Peyer's patch (tissue), 4 donors: ENCODE data around the gene SCLT1.

ENCODE experiments used
- POLR2A ChIP-seq, 2 donors: fragments of 450-650 bp; IDR thresholded peaks; one replicate each; pipeline ENCODE4 v1.5.1; 2017; ENCODE audit warnings: antibody characterized with exemption in 2 of 2, mild to moderate bottlenecking in 2 of 2, moderate library complexity in 2 of 2
- TF ChIP-seq, protein P1 (sequence below), 6 experiments: fragments of 450-650 bp in 4 of 6; fragments of 200-600 bp in 2 of 6; sonication (generic) in 1 of 6; IDR thresholded peaks; one replicate each; pipeline ENCODE4 v1.5.1; 2017 to 2019; ENCODE audit warnings: antibody characterized with exemption in 6 of 6, mild to moderate bottlenecking in 3 of 6, moderate library complexity in 1 of 6

DNA sequence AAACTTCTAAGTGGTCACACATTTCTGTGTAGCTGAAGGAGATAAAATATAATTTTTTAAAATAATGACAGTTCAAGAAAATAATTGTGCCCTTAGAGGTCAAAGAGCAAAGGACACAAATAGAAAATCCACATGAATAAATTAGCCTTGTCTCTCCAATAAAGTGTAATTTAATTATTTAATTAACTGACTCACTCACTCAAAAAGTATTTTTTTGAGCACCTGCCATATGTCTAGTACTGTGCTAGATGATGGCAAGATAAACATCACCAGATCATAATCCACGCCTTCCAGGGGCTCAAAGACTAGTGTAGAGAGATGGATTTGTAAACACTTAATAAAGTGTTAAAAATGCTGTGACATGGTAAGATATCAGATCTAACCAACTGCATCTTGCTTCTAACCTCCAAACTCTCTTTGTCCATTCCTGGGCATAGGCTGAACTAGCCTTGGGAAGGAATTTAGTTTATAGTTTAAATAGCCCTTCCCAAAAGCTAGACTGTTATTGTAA, 112.5 kb downstream of the SCLT1 start:
- TF ChIP-seq, protein P1, sequence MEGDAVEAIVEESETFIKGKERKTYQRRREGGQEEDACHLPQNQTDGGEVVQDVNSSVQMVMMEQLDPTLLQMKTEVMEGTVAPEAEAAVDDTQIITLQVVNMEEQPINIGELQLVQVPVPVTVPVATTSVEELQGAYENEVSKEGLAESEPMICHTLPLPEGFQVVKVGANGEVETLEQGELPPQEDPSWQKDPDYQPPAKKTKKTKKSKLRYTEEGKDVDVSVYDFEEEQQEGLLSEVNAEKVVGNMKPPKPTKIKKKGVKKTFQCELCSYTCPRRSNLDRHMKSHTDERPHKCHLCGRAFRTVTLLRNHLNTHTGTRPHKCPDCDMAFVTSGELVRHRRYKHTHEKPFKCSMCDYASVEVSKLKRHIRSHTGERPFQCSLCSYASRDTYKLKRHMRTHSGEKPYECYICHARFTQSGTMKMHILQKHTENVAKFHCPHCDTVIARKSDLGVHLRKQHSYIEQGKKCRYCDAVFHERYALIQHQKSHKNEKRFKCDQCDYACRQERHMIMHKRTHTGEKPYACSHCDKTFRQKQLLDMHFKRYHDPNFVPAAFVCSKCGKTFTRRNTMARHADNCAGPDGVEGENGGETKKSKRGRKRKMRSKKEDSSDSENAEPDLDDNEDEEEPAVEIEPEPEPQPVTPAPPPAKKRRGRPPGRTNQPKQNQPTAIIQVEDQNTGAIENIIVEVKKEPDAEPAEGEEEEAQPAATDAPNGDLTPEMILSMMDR (IDR thresholded peaks at IDR 0.05), result no peak
- no peak for TF ChIP-seq POLR2A (IDR thresholded peaks at IDR 0.05)
